Measurements from ENCODE around the gene PRDX3. TPM values are rescaled to one million over a fixed set of nuclear protein-coding genes. Genes with fewer than 3 reads are reported as not detected.

The PRDX3 gene
- polyA plus RNA-seq, 1 of the 3 experiments (the other 2 are of a cell fraction) = 193 TPM

- TF ChIP-seq USF2 (IDR thresholded peaks at IDR 0.05; ENCODE audit: borderline replicate concordance, low read depth, low read length) = no peak
- no peak for TF ChIP-seq FOSL2 (IDR thresholded peaks at IDR 0.05; ENCODE audit: borderline replicate concordance, low read depth)
- TF ChIP-seq NRF1 (IDR thresholded peaks at IDR 0.05; ENCODE audit: low read depth, low read length) = no peak
- no peak for TF ChIP-seq SIN3A (IDR thresholded peaks at IDR 0.05; ENCODE audit: borderline replicate concordance, low read depth, low read length)
- TF ChIP-seq SMC3 (IDR thresholded peaks at IDR 0.05; ENCODE audit: low read depth, low read length) = no peak
- TF ChIP-seq RXRA (IDR thresholded peaks at IDR 0.05; ENCODE audit: borderline replicate concordance, low read depth) = no peak
- TF ChIP-seq MAX (IDR thresholded peaks at IDR 0.05; ENCODE audit: low read depth) = no peak
- TF ChIP-seq EP300 (IDR thresholded peaks at IDR 0.05; ENCODE audit: borderline replicate concordance in 1 of 2, low read depth in 1 of 2, low read length in 1 of 2) = no peak
- TF ChIP-seq ZBTB33 (IDR thresholded peaks at IDR 0.05; ENCODE audit: borderline replicate concordance, low read depth) = no peak
- TF ChIP-seq EZH2phosphoT487 (IDR thresholded peaks at IDR 0.05; ENCODE audit: borderline replicate concordance, low read depth) = no peak
- TF ChIP-seq YY1 (IDR thresholded peaks at IDR 0.05; ENCODE audit: low read depth) = no peak
- TF ChIP-seq TAF1 (IDR thresholded peaks at IDR 0.05; ENCODE audit: borderline replicate concordance, low read depth, low read length) = no peak
- TF ChIP-seq CHD2 (IDR thresholded peaks at IDR 0.05; ENCODE audit: low read length, partially characterized antibody) = no peak
- no peak for TF ChIP-seq FOXM1 (IDR thresholded peaks at IDR 0.05; ENCODE audit: low read depth)
- TF ChIP-seq TCF12 (IDR thresholded peaks at IDR 0.05) = no peak
- TF ChIP-seq ELF1 (IDR thresholded peaks at IDR 0.05) = no peak
- Histone ChIP-seq H3K27ac (ENCODE audit: low read depth in 2 of 2, low read length in 1 of 2) (peak overlapping the region; percentile 7 to 79; a peak in 3 of 4 replicates), H3F3A (replicated peaks; ENCODE audit: insufficient read depth) (peaks cover 35% of the 10 kb centered on the region), H3K79me2 (ENCODE audit: insufficient read depth) (no peaks in the 10 kb centered on the region), H3K4me2 (peak overlapping the region; percentile 86), H3K4me1 (ENCODE audit: control insufficient read depth in 1 of 2, insufficient read depth in 2 of 2, low read depth in 1 of 2, low read length in 1 of 2) (peaks cover 0 to 13% of the 10 kb centered on the region in 2 experiments; a peak in 2 of 4 replicates), H3K4me3 (ENCODE audit: low read depth in 2 of 2, low read length in 1 of 2) (peak overlapping the region; percentile 69 to 75), H3K9me3 (no peaks in the 10 kb centered on the region), H2AFZ (ENCODE audit: low read depth) (peak overlapping the region; percentile 95), H3K9me2 (no peaks in the 10 kb centered on the region), H3K9ac (peak overlapping the region; percentile 74), H4K20me1 (ENCODE audit: insufficient read depth) (no peaks in the 10 kb centered on the region), H3K27me3 (ENCODE audit: insufficient read depth) (no peaks in the 10 kb centered on the region), H3K36me3 (replicated peaks in 1 of 2; ENCODE audit: control insufficient read depth in 1 of 2, insufficient read depth in 2 of 2, low read length in 1 of 2) (peaks cover 24 to 31% of the 10 kb centered on the region in 2 experiments)
- ChIA-PET CTCF (no interaction called here), POLR2A (interaction anchor here (1.0 to 1.6 kb wide), 3 partner anchors 10 to 43 kb away, joined by 4 to 5 read pairs (median 4); no protein-coding TSS in a partner anchor)
- DNase-seq = no peak
- WGBS (ENCODE audit: low lambda C conversion rate) = 92% methylated on average over 7 of the region's 7 CpGs
These were observed 12.5 kb downstream of the PRDX3 start for GRCh38 chr10:119166118-119166500.

All from SK-N-SH (cell line).